OCI-M2 (cell line): ENCODE results near the gene TEX12.

ENCODE experiments used
- DNase-seq: peaks from one replicate; lab custom pipeline; 2025; ENCODE audit not compliant: unreplicated experiment; lab: John Stamatoyannopoulos, UW

TEX12 gene

GRCh38 chr11:112210890-112211289 is 43.7 kb downstream of the TEX12 start:
- no peak for DNase-seq

DNA sequence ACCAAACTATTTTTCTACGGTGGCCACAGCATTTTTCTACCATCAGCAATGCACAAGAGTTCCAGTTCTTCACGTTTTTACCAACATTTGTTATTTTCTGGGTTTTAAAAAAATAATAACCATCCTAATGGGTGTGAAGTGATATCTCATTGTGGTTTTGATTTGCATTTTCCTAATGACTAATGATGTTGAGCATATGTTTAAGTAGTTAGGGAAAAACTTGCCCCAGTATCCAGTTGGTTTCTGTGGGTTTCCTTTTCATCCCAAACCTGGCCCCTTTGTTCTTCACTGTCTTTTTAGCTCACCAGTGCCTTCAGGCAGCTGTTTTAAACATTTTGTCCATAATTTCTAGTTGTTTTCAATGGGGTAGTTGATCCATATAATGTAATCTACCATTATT is 44.4 kb downstream of the TEX12 start:
- DNase-seq: no peak

DNA sequence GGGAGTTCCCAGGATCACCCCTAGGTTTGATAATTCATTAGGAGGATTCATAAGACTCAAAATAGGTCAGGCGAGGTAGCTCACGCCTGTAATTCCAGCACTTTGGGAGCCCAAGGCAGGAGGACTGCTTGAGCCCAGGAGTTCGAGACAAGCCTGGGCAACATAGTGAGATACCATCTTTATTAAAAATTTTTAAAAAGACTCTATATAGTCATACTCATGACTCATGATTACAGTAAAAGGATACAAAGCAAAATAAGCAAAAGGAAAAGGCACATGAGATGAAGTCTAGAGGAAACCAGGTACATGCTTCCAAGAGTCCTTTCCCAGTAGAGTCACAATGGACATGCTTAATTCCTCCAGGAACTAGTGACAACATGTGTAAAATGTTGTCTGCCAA is 45.1 kb downstream of the TEX12 start:
- DNase-seq: no peak

DNA sequence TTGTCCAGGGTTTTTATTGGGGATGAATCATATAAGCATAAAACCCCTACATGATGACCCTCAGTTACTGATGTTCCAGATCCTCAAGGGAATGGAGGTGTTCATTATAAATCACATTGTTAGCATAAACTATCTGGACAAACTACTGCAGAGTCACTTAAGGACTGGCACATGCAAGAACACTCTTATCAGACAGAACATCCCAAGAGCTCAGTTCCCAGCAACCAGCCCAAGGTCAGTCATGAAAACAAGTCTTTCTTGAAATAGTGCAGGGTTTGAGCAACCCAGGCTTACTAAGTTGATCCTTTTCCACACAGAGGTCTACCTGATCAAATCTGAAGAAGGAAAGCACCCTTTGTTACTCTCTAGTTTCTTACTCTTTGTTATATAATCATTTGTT is 45.5 kb downstream of the TEX12 start:
- DNase-seq: no peak

DNA sequence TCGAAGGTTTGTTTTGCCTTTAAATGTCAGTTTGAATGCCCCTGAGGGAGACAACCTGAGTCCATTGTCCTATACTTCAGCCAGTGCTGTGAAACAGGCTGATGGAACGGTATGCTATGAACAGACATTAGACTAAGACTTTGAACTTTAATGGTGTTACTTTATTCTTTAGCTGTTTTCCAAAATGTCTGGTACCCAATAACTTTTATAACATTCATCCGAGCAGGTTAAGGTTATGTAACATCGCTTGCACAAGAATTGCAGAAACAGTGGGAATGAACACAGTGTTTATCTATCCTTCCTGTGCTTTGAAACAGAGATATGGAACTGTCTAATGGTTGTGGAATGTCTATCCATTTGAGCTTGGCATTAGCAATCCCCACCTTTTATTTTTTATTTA is 46.6 kb downstream of the TEX12 start:
- DNase-seq: no peak

- no peak for DNase-seq
Measured at GRCh38 chr11:112215621-112216020, 48.4 kb downstream of the TEX12 start.

DNA sequence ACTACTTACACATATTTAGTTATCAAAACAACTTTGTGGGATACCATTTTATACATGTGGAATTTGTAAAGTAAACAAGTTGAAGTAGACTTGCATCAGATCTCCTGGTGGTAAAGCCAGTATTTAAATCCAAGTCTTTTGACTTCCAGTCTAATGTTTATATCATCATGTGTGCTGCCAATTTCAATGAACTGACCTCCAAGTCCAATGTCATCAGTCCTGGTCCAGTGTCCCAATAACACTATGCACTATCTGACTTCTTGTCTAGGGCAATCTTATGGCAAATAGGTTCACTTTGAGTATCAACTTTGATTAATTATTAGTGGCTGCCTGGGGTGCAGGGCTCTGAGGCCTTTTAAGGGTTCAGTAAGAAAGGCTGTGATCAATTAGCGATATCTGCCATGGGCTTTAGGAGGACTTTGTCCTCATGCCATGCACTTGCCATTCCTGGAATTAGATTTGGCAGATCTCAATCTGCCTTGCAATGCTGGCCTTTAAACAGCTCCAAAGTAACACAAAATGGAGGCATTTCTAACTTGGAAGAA is 49.5 kb downstream of the TEX12 start:
- no peak for DNase-seq

DNA sequence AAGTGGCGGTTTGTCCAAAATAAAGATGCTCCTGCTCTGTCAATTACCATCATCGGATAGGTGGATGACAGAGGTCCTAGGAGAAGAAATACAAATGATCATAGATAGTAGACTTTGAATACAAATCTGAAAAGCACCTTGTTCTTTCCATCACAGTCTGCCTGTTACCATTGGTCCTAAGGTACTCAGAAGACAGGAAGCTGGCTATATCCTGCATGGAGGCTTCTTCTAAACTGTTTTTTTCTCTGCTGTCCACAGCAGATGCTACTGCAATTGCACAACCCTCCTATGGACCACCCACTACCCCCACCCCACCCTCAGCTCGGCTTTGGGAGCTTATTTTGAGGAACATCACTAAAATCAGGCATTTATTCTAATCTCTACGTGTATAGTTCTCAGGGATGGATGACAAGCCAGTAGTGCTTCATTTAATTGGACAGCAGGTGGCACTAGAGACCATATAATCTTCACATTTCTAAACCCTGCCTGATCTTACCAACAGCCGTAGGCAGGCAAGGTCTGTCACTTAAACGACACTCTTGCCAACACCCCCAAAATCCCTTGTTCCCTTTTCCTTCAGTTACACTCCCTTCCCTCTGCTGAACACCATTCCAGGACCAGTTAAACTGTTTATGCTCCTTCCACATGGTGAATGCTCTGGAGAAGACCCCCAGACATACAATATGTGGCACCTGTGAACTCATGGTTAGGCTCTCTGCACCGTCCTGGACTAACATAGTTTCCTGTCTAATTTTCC is 52.5 kb downstream of the TEX12 start:
- DNase-seq: peak; percentile 10

- no peak for DNase-seq
Measured at GRCh38 chr11:112221274-112221835, 54.2 kb downstream of the TEX12 start.
